Activated CD8-positive, alpha-beta T cell treated with anti-CD3 and anti-CD28 coated beads for 36 hours (primary cell): ENCODE results near the gene KEAP1. TPM values are rescaled to one million over a fixed set of nuclear protein-coding genes. Genes with fewer than 3 reads are reported as not detected.
A peak's percentile ranks its signal among the peaks of the same experiment; 100 is the strongest.
"Not testable (repeated sequence)": the region's sequence is repeated elsewhere in the genome, so short reads cannot be mapped to it uniquely, and the experiment has no call there.

ENCODE experiments used
- ATAC-seq: fragments of 200-7000 bp; cut with Tn5 transposase; one replicate; pipeline ENCODE4 v1.10.0; 2021; ENCODE audit warnings: mild to moderate bottlenecking, moderate library complexity
- CTCF ChIA-PET: fragments of 350-600 bp; sonication (Branson Sonifier 250); formaldehyde crosslinking; loops from one replicate; lab custom pipeline; 2021; ENCODE audit warnings: antibody characterized with exemption; lab: Charles Lee
- POLR2A ChIA-PET: fragments of 350-600 bp; sonication (Branson Sonifier 250); formaldehyde crosslinking; loops from one replicate; lab custom pipeline; 2021; ENCODE audit warnings: antibody characterized with exemption; lab: Charles Lee
- DNase-seq: peaks from one replicate; pipeline ENCODE4 v3.0.0-alpha.2; 2020
- H3K27ac Mint-ChIP-seq: one replicate; pipeline ENCODE4 v1.8.0; 2021; ENCODE audit warnings: mild to moderate bottlenecking, mixed read lengths
- H3K27me3 Mint-ChIP-seq: one replicate; pipeline ENCODE4 v1.8.0; 2021; ENCODE audit warnings: mixed read lengths
- H3K36me3 Mint-ChIP-seq: one replicate; pipeline ENCODE4 v1.8.0; 2021; ENCODE audit warnings: low read depth, mixed read lengths
- H3K4me1 Mint-ChIP-seq: one replicate; pipeline ENCODE4 v1.8.0; 2021; ENCODE audit warnings: low read depth, mixed read lengths
- H3K4me3 Mint-ChIP-seq: one replicate; pipeline ENCODE4 v1.8.0; 2021; ENCODE audit warnings: mild to moderate bottlenecking, moderate library complexity, mixed read lengths
- H3K9me3 Mint-ChIP-seq: one replicate; pipeline ENCODE4 v1.8.0; 2021; ENCODE audit warnings: mixed read lengths
- CTCF ChIP-seq: fragments of 200-600 bp; IDR thresholded peaks from one replicate; pipeline ENCODE4 v1.8.0; 2022; ENCODE audit warnings: antibody characterized with exemption, mild to moderate bottlenecking
- intact Hi-C: fragments of 100-400 bp; cut with micrococcal nuclease; formaldehyde crosslinking; loops from one replicate; pipeline ENCODE4 v1.10.0; 2022
- total RNA-seq, 2 experiments: library from RNA; stranded (reverse); gene quantifications; one replicate each; pipeline ENCODE4 v1.2.3, GENCODE V29; 2021

Gene KEAP1
- total RNA-seq, result 10 to 100 TPM; 44.7 to 55.0 TPM

- ATAC-seq (peak; percentile 32), DNase-seq (peak; percentile 48)
- TF ChIP-seq CTCF, result no peak
- H3K27ac Mint-ChIP-seq, result peak within 1 kb of the TSS; percentile 87
- peak within 1 kb of the TSS; percentile 78 for H3K4me3 Mint-ChIP-seq
- peaks cover 31% of the 10 kb centered on the region for H3K4me1 Mint-ChIP-seq
- H3K36me3 Mint-ChIP-seq, result peaks cover 21% of the 10 kb centered on the region
- CTCF ChIA-PET, result interaction anchor here (0.7 to 1.4 kb wide), 4 partner anchors 24 to 99 kb away, joined by 3 to 4 read pairs (median 3); no protein-coding TSS in a partner anchor
- H3K27me3 Mint-ChIP-seq, result no peaks in the 10 kb centered on the region
- intact Hi-C loops, result no loop called here
- POLR2A ChIA-PET, result interaction anchor here (2.2 kb wide), 1 partner anchor 65 kb away, joined by 6 read pairs; no protein-coding TSS in a partner anchor
- H3K9me3 Mint-ChIP-seq, result no peaks in the 10 kb centered on the region
These were observed at the start of gene KEAP1 for GRCh38 chr19:10503002-10503789. KEAP1 (minus strand) TSS chr19:10503356; CDS start chr19:10500033, 3,323 bp downstream.

- peak; percentile 60 for DNase-seq
- ChIA-PET POLR2A (interaction anchor here (0.6 to 7.1 kb wide), 11 partner anchors 8 to 165 kb away, joined by 3 to 104 read pairs (median 5); partner anchors contain the start of genes CDKN2D, DNM2, KRI1 and QTRT1), CTCF (interaction anchor here (0.7 to 5.4 kb wide), 17 partner anchors 8 to 292 kb away, joined by 3 to 26 read pairs (median 4); partner anchors contain the start of genes CDC37, CDKN2D, KEAP1 and QTRT1)
- Mint-ChIP-seq H3K4me3 (no peak overlapping the region), H3K27me3 (no peaks in the 10 kb centered on the region), H3K9me3 (no peaks in the 10 kb centered on the region), H3K36me3 (peaks cover 61% of the 10 kb centered on the region), H3K4me1 (peaks cover 54% of the 10 kb centered on the region), H3K27ac (peak overlapping the region; percentile 92)
- no peak for TF ChIP-seq CTCF
- intact Hi-C loops, result no loop called here
- ATAC-seq, result no peak
These were observed 49.4 kb upstream of the KEAP1 start for GRCh38 chr19:10552510-10553053.

- Mint-ChIP-seq H3K27ac (peak overlapping the region; percentile 92), H3K36me3 (peaks cover 61% of the 10 kb centered on the region), H3K27me3 (no peaks in the 10 kb centered on the region), H3K9me3 (no peaks in the 10 kb centered on the region), H3K4me3 (no peak overlapping the region), H3K4me1 (peaks cover 54% of the 10 kb centered on the region)
- intact Hi-C loops, result no loop called here
- peak; percentile 73 for DNase-seq
- TF ChIP-seq CTCF, result no peak
- ChIA-PET POLR2A (interaction anchor here (0.6 to 7.1 kb wide), 6 partner anchors 10 to 160 kb away, joined by 3 to 104 read pairs (median 4); partner anchors contain the start of genes CDKN2D, KRI1 and S1PR5), CTCF (interaction anchor here (0.7 to 5.4 kb wide), 18 partner anchors 10 to 149 kb away, joined by 3 to 26 read pairs (median 6); partner anchors contain the start of genes CDC37, CDKN2D, QTRT1 and S1PR5)
- peak; percentile 14 for ATAC-seq
These were observed 48.6 kb upstream of the KEAP1 start for GRCh38 chr19:10551698-10552301.

- not testable (repeated sequence) for H3K9me3 Mint-ChIP-seq
- H3K36me3 Mint-ChIP-seq, result peaks cover 59% of the 10 kb centered on the region
These were observed 47.9 kb upstream of the KEAP1 start for GRCh38 chr19:10551006-10551405.

GRCh38 chr19:10550336-10550735 lies 47.2 kb upstream of the KEAP1 start:
- peak; percentile 27 for DNase-seq
- Mint-ChIP-seq H3K27ac (peak overlapping the region; percentile 20), H3K4me3 (no peak overlapping the region), H3K9me3 (no peaks in the 10 kb centered on the region), H3K27me3 (no peaks in the 10 kb centered on the region), H3K4me1 (peaks cover 45% of the 10 kb centered on the region), H3K36me3 (peaks cover 53% of the 10 kb centered on the region)
- TF ChIP-seq CTCF, result no peak
- ChIA-PET POLR2A (interaction anchor here (0.6 to 7.1 kb wide), 2 partner anchors 15 to 59 kb away, joined by 3 to 104 read pairs; partner anchors contain the start of genes CDKN2D and KRI1), CTCF (interaction anchor here (1.2 to 3.7 kb wide), 7 partner anchors 8 to 150 kb away, joined by 4 to 21 read pairs (median 6); partner anchors contain the start of genes QTRT1 and S1PR5)
- intact Hi-C loops, result no loop called here
- no peak for ATAC-seq

More at GRCh38 chr19:10551006-10551405, 47.9 kb upstream of the KEAP1 start:
- H3K4me3 Mint-ChIP-seq, ATAC-seq, intact Hi-C loops, H3K27me3 Mint-ChIP-seq, DNase-seq: not testable (repeated sequence)
- ChIA-PET CTCF (interaction anchor here (1.0 to 4.4 kb wide), 10 partner anchors 9 to 149 kb away, joined by 3 to 26 read pairs (median 6); partner anchors contain the start of genes CDKN2D, QTRT1 and S1PR5), POLR2A (interaction anchor here (1.1 to 7.1 kb wide), 3 partner anchors 9 to 161 kb away, joined by 3 to 104 read pairs (median 4); partner anchors contain the start of genes CDKN2D and KRI1)
- Mint-ChIP-seq H3K4me1 (peaks cover 51% of the 10 kb centered on the region), H3K27ac (peak overlapping the region; percentile 25)
